Endothelial cell of umbilical vein (primary cell): ENCODE measurements around the gene KCNIP1. TPM values are rescaled to one million over a fixed set of nuclear protein-coding genes. Genes with fewer than 3 reads are reported as not detected.

Source experiments
- BruUV-seq: library from RNA; stranded (reverse); fragments of 400-500 nt; replicated peaks from 2 replicates; lab custom pipeline; 2021; lab: Mats Ljungman, UMichigan
- CTCF ChIA-PET: fragments of 300-600, 350-600 bp; sonication (Branson Sonifier 250); formaldehyde crosslinking; loops from one replicate; lab custom pipeline; 2021; ENCODE audit warnings: antibody characterized with exemption, inconsistent platforms; lab: Charles Lee
- POLR2A ChIA-PET: fragments of 300-600, 350-600 bp; sonication (Branson Sonifier 250); formaldehyde crosslinking; loops from one replicate; lab custom pipeline; 2021; ENCODE audit warnings: antibody characterized with exemption, inconsistent platforms; lab: Charles Lee
- DNase-seq: peaks from one replicate; pipeline ENCODE4 v3.0.0-alpha.2; 2011; ENCODE audit warnings: low read depth, low spot score
- FAIRE-seq: peaks from 2 replicates; lab custom pipeline; 2011; peaks lifted over from hg19 to GRCh38; lab: Jason Lieb, UNC
- H2AFZ ChIP-seq: 2 replicates; pipeline ENCODE4 v1.6.0; 2012; ENCODE audit warnings: low read depth, low read length, control low read depth, inconsistent platforms
- H3K27ac ChIP-seq: 2 replicates; pipeline ENCODE4 v1.5.1; 2011; ENCODE audit warnings: low read depth, mild to moderate bottlenecking, control low read depth, low read length, moderate library complexity; ENCODE audit not compliant: insufficient read depth
- H3K27me3 ChIP-seq, 2 experiments: 2 replicates each; pipeline versions ENCODE4 v1.6.0 to v1.6.1; 2011; ENCODE audit warnings: low read length in 2 of 2, mixed read lengths in 1 of 2; ENCODE audit not compliant: control insufficient read depth in 2 of 2, insufficient read depth in 2 of 2
- H3K36me3 ChIP-seq, 2 experiments: 2 replicates in 1 of 2; 3 replicates in 1 of 2; pipeline ENCODE4 v1.5.1; 2011; ENCODE audit warnings: low read length in 2 of 2, mild to moderate bottlenecking in 1 of 2, moderate library complexity in 1 of 2; ENCODE audit not compliant: control insufficient read depth in 2 of 2, insufficient read depth in 2 of 2; ENCODE audit errors: extremely low read depth in 1 of 2
- H3K4me1 ChIP-seq: 3 replicates; pipeline ENCODE4 v1.5.1; 2011; ENCODE audit warnings: mild to moderate bottlenecking, low read length; ENCODE audit not compliant: control insufficient read depth, insufficient read depth; ENCODE audit errors: extremely low read depth
- H3K4me2 ChIP-seq: 2 replicates; pipeline ENCODE4 v1.6.1; 2011; ENCODE audit warnings: low read length, control low read depth, mixed read lengths; ENCODE audit not compliant: insufficient read depth
- H3K4me3 ChIP-seq, 3 experiments: fragments of 200-600 bp in 1 of 3; sonication (generic), shearing (Covaris generic) in 1 of 3; replicated peaks in 1 of 3; 2 replicates each; pipeline ENCODE4 v1.5.1; 2011 to 2016; ENCODE audit warnings: control low read depth in 3 of 3, low read length in 3 of 3, mild to moderate bottlenecking in 2 of 3, inconsistent platforms in 1 of 3, low read depth in 1 of 3, moderate library complexity in 1 of 3; ENCODE audit not compliant: insufficient read depth in 1 of 3
- H3K79me2 ChIP-seq: 2 replicates; pipeline ENCODE4 v1.6.0; 2012; ENCODE audit warnings: low read length, inconsistent platforms; ENCODE audit not compliant: control insufficient read depth, insufficient read depth
- H3K9ac ChIP-seq: replicated peaks from 2 replicates; pipeline ENCODE3; 2011; ENCODE audit warnings: low read length, control low read depth; ENCODE audit not compliant: insufficient read depth; ENCODE audit errors: extremely low read depth
- H3K9me1 ChIP-seq: replicated peaks from 3 replicates; pipeline ENCODE4 v1.6.0; 2011; ENCODE audit warnings: mild to moderate bottlenecking, low read length; ENCODE audit not compliant: control insufficient read depth, insufficient read depth; ENCODE audit errors: extremely low read depth
- H3K9me3 ChIP-seq: replicated peaks from 2 replicates; pipeline ENCODE4 v1.5.1; 2012; ENCODE audit warnings: low read length, inconsistent platforms; ENCODE audit not compliant: control insufficient read depth, insufficient read depth
- H4K20me1 ChIP-seq: replicated peaks from 2 replicates; pipeline ENCODE3; 2011; ENCODE audit warnings: mild to moderate bottlenecking, low read length; ENCODE audit not compliant: control insufficient read depth, insufficient read depth; ENCODE audit errors: extremely low read depth
- EZH2 ChIP-seq: IDR thresholded peaks from 2 replicates; pipeline ENCODE4 v1.6.1; 2012; ENCODE audit warnings: borderline replicate concordance, low read depth, mild to moderate bottlenecking, moderate library complexity, low read length, inconsistent platforms; ENCODE audit not compliant: severe bottlenecking
- FOS ChIP-seq: IDR thresholded peaks from 2 replicates; pipeline ENCODE4 v1.6.1; 2011; ENCODE audit warnings: mild to moderate bottlenecking, low read length, moderate library complexity, borderline replicate concordance; ENCODE audit not compliant: insufficient read depth
- GATA2 ChIP-seq: IDR thresholded peaks from 2 replicates; pipeline ENCODE4 v1.7.0; 2011; ENCODE audit warnings: low read depth, mild to moderate bottlenecking, moderate library complexity, mixed read lengths, low read length; ENCODE audit not compliant: insufficient read length, insufficient read depth
- JUN ChIP-seq: IDR thresholded peaks from 2 replicates; pipeline ENCODE4 v1.6.1; 2011; ENCODE audit warnings: borderline replicate concordance, low read depth; ENCODE audit not compliant: insufficient read length, insufficient read depth
- MYC ChIP-seq: IDR thresholded peaks from one replicate; pipeline ENCODE4 v1.6.1; 2011; ENCODE audit warnings: mild to moderate bottlenecking, low read depth, low read length
- POLR2A ChIP-seq: IDR thresholded peaks from 2 replicates; pipeline ENCODE4 v1.6.1; 2012; ENCODE audit warnings: low read depth, mild to moderate bottlenecking, control low read depth, low read length
- POLR2AphosphoS5 ChIP-seq: IDR thresholded peaks from 2 replicates; pipeline ENCODE4 v1.6.1; 2012; ENCODE audit warnings: low read depth, mild to moderate bottlenecking, control low read depth, low read length, moderate library complexity; ENCODE audit not compliant: insufficient read depth
- dilution Hi-C: fragments of 300-500 bp; cut with MboI; formaldehyde crosslinking; loops from one replicate; pipeline ENCODE4 v1.15.0; 2019; ENCODE audit warnings: low sequenced_read_pairs; ENCODE audit not compliant: extremely low pct_ligation_motif_present
- intact Hi-C: fragments of 100-400 bp; cut with micrococcal nuclease; formaldehyde crosslinking; loops from one replicate; pipeline ENCODE4 v1.10.0; 2022
- polyA plus RNA-seq, 4 experiments: library from polyadenylated mRNA; depleted of rRNA in 3 of 4; stranded (reverse) in 3 of 4; unstranded in 1 of 4; fragments of >200 nt; gene quantifications; 2 replicates each; pipeline versions ENCODE4 v1.2.1 to v1.2.3, GENCODE V29; 2011 to 2012; ENCODE audit warnings: missing spikeins in 1 of 4
- total RNA-seq: library from RNA; stranded (reverse); gene quantifications from 2 replicates; pipeline ENCODE4 v1.2.3, GENCODE V29; 2021
- TF ChIP-seq, protein P1 (sequence below), 2 donors: IDR thresholded peaks; 1 replicate in 1 of 2; 2 replicates in 1 of 2; pipeline ENCODE4 v1.5.1; 2011; ENCODE audit warnings: low read length in 2 of 2, mild to moderate bottlenecking in 2 of 2, moderate library complexity in 2 of 2, control low read depth in 1 of 2, inconsistent platforms in 1 of 2, low read depth in 1 of 2; ENCODE audit not compliant: insufficient read depth in 1 of 2; ENCODE audit errors: extremely low read depth in 1 of 2
- TF ChIP-seq, protein P2 (sequence below): IDR thresholded peaks from 2 replicates; pipeline ENCODE4 v1.6.1; 2011; ENCODE audit not compliant: insufficient read depth, insufficient read length

KCNIP1 gene
- total and polyA plus RNA-seq, 2 donors (not counting 3 experiments of a cell fraction or from before 2014, with no cell fraction given) = 0.15 TPM; not detected in 1

- H4K20me1 ChIP-seq = no peaks in the 10 kb centered on the region
- CTCF ChIA-PET = interaction anchor here (17.1 kb wide), 1 partner anchor 196 kb away, joined by 288 read pairs; no protein-coding TSS in a partner anchor
- FAIRE-seq = no peak
- TF ChIP-seq, protein P1, sequence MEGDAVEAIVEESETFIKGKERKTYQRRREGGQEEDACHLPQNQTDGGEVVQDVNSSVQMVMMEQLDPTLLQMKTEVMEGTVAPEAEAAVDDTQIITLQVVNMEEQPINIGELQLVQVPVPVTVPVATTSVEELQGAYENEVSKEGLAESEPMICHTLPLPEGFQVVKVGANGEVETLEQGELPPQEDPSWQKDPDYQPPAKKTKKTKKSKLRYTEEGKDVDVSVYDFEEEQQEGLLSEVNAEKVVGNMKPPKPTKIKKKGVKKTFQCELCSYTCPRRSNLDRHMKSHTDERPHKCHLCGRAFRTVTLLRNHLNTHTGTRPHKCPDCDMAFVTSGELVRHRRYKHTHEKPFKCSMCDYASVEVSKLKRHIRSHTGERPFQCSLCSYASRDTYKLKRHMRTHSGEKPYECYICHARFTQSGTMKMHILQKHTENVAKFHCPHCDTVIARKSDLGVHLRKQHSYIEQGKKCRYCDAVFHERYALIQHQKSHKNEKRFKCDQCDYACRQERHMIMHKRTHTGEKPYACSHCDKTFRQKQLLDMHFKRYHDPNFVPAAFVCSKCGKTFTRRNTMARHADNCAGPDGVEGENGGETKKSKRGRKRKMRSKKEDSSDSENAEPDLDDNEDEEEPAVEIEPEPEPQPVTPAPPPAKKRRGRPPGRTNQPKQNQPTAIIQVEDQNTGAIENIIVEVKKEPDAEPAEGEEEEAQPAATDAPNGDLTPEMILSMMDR (IDR thresholded peaks at IDR 0.05; ENCODE audit: extremely low read depth in 1 of 2, insufficient read depth in 1 of 2, low read depth in 1 of 2, low read length in 2 of 2) = no peak
- TF ChIP-seq GATA2 (no peak), EZH2 (no peak), POLR2AphosphoS5 (no peak), JUN (no peak), FOS (no peak), MYC (no peak), POLR2A (no peak)
- TF ChIP-seq, protein P2, sequence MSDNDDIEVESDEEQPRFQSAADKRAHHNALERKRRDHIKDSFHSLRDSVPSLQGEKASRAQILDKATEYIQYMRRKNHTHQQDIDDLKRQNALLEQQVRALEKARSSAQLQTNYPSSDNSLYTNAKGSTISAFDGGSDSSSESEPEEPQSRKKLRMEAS = no peak
- H3K36me3 ChIP-seq = no peaks in the 10 kb centered on the region
- no TSS peak for BruUV-seq
- dilution Hi-C loops = no loop called here
- DNase-seq = no peak
- intact Hi-C loops = loop anchor here (5.0 kb wide), 2 partner anchors 298 to 533 kb away; no protein-coding TSS in a partner anchor
- H3K79me2 ChIP-seq = no peaks in the 10 kb centered on the region
- H3K4me2 ChIP-seq = no peak overlapping the region
- H3K9me3 ChIP-seq = no peaks in the 10 kb centered on the region
- H3K27me3 ChIP-seq = no peaks in the 10 kb centered on the region
- no peak overlapping the region for H3K27ac ChIP-seq
- H3K4me3 ChIP-seq = no peak overlapping the region
- no peak overlapping the region for H3K9ac ChIP-seq
- H3K4me1 ChIP-seq = peaks cover 9% of the 10 kb centered on the region
- POLR2A ChIA-PET = no interaction called here
- H3K9me1 ChIP-seq = no peaks in the 10 kb centered on the region
- no peak overlapping the region for H2AFZ ChIP-seq
Observed at GRCh38 chr5:170630226-170630625, 126.4 kb downstream of the KCNIP1 start.
